Endodermal cell (in vitro differentiated cells): ENCODE results near the gene DTD1. TPM values are rescaled to one million over a fixed set of nuclear protein-coding genes. Genes with fewer than 3 reads are reported as not detected.

ENCODE experiments used
- DNase-seq: peaks from one replicate; pipeline ENCODE4 v3.0.0-alpha.2; 2017
- H3K27ac ChIP-seq: 2 replicates; pipeline ENCODE4 v1.5.1; 2013; ENCODE audit warnings: mild to moderate bottlenecking, low read depth, low read length, moderate library complexity
- H3K27me3 ChIP-seq: 2 replicates; pipeline ENCODE4 v1.6.1; 2013; ENCODE audit warnings: mild to moderate bottlenecking, low read length, moderate library complexity; ENCODE audit not compliant: insufficient read depth, control insufficient read depth, poor library complexity, severe bottlenecking
- H3K36me3 ChIP-seq: 2 replicates; pipeline ENCODE4 v1.7.0; 2013; ENCODE audit warnings: mild to moderate bottlenecking, low read length, moderate library complexity; ENCODE audit not compliant: control insufficient read depth, insufficient read depth
- H3K4me1 ChIP-seq: one replicate; pipeline ENCODE4 v1.7.0; 2013; ENCODE audit warnings: low read length; ENCODE audit not compliant: control insufficient read depth, insufficient read depth
- H3K4me3 ChIP-seq: 2 replicates; pipeline ENCODE4 v1.5.1; 2013; ENCODE audit warnings: mild to moderate bottlenecking, low read length, moderate library complexity
- H3K9ac ChIP-seq: 2 replicates; pipeline ENCODE4 v1.6.1; 2013; ENCODE audit warnings: mild to moderate bottlenecking, low read length, moderate library complexity; ENCODE audit not compliant: poor library complexity, severe bottlenecking; ENCODE audit errors: extremely low read depth
- H3K9me3 ChIP-seq: 2 replicates; pipeline ENCODE4 v1.6.1; 2013; ENCODE audit warnings: mild to moderate bottlenecking, low read length, moderate library complexity; ENCODE audit not compliant: control insufficient read depth
- H3K27ac Mint-ChIP-seq: 2 replicates; pipeline ENCODE4 v1.8.0; 2020; ENCODE audit warnings: mixed read lengths
- H3K27me3 Mint-ChIP-seq: 2 replicates; pipeline ENCODE4 v1.8.0; 2021; ENCODE audit warnings: mild to moderate bottlenecking, mixed read lengths; ENCODE audit not compliant: insufficient read depth
- H3K36me3 Mint-ChIP-seq: 2 replicates; pipeline ENCODE4 v1.8.0; 2020; ENCODE audit warnings: low read depth, mixed read lengths
- H3K4me1 Mint-ChIP-seq: 2 replicates; pipeline ENCODE4 v1.8.0; 2020; ENCODE audit warnings: mixed read lengths
- H3K4me3 Mint-ChIP-seq: 2 replicates; pipeline ENCODE4 v1.8.0; 2020; ENCODE audit warnings: mild to moderate bottlenecking, moderate library complexity, mixed read lengths
- H3K9me3 Mint-ChIP-seq: 2 replicates; pipeline ENCODE4 v1.8.0; 2020; ENCODE audit warnings: mild to moderate bottlenecking, mixed read lengths
- CTCF ChIP-seq: fragments of 200-600 bp; sonication (generic); conservative IDR thresholded peaks from 2 replicates; pipeline ENCODE4 v1.5.0; 2021; ENCODE audit warnings: antibody characterized with exemption, mild to moderate bottlenecking
- WGBS, 2 experiments: methylation state at CpG; one replicate each; pipeline versions ENCODE4 v1.1.5 to v1.1.7; 2013; ENCODE audit warnings: missing lambda C conversion rate in 2 of 2, mixed read lengths in 1 of 2; ENCODE audit not compliant: insufficient coverage in 1 of 2, insufficient read length in 1 of 2; 5-methylcytosine and 5-hydroxymethylcytosine counted together
- total RNA-seq, 2 donors: library from RNA; stranded (reverse); fragmentation: NEBNext Ultra II Directional in 1 of 2; extraction: Animal tissue kit (Norgen Biotek cat#: 25700) in 1 of 2; gene quantifications; 2 replicates in 1 of 2; 3 replicates in 1 of 2; pipeline ENCODE4 v1.2.1, GENCODE V29; 2021

Gene DTD1
- total RNA-seq, 2 donors from 2014 or later = 34.2 to 44.0 TPM

GRCh38 chr20:18578581-18578980 is 9.3 kb upstream of the DTD1 start:
- no peak overlapping the region for H3K4me3 ChIP-seq
- no peaks in the 10 kb centered on the region for H3K9me3 ChIP-seq
- Mint-ChIP-seq H3K9me3 (no peaks in the 10 kb centered on the region), H3K27me3 (no peaks in the 10 kb centered on the region), H3K27ac (no peak overlapping the region), H3K4me3 (no peak overlapping the region), H3K4me1 (no peaks in the 10 kb centered on the region), H3K36me3 (no peaks in the 10 kb centered on the region)
- H3K36me3 ChIP-seq = no peaks in the 10 kb centered on the region
- no peak overlapping the region for H3K27ac ChIP-seq
- no peak for TF ChIP-seq CTCF
- no peak overlapping the region for H3K9ac ChIP-seq
- WGBS, 2 experiments = 90 to 97% methylated on average over 6 of the region's 6 CpGs
- DNase-seq = no peak
- H3K4me1 ChIP-seq = no peaks in the 10 kb centered on the region
- no peaks in the 10 kb centered on the region for H3K27me3 ChIP-seq

GRCh38 chr20:18580012-18580411 is 7.8 kb upstream of the DTD1 start:
- H3K9ac ChIP-seq = no peak overlapping the region
- 91 to 93% methylated on average over 4 of the region's 4 CpGs for WGBS, 2 experiments
- Mint-ChIP-seq H3K4me3 (no peak overlapping the region), H3K9me3 (no peaks in the 10 kb centered on the region), H3K4me1 (no peaks in the 10 kb centered on the region), H3K27ac (no peak overlapping the region), H3K27me3 (no peaks in the 10 kb centered on the region), H3K36me3 (no peaks in the 10 kb centered on the region)
- TF ChIP-seq CTCF = no peak
- H3K36me3 ChIP-seq = no peaks in the 10 kb centered on the region
- H3K27ac ChIP-seq = no peak overlapping the region
- no peaks in the 10 kb centered on the region for H3K9me3 ChIP-seq
- no peak for DNase-seq
- no peaks in the 10 kb centered on the region for H3K4me1 ChIP-seq
- no peaks in the 10 kb centered on the region for H3K27me3 ChIP-seq
- H3K4me3 ChIP-seq = no peak overlapping the region

- H3K4me1 Mint-ChIP-seq = peaks cover 8% of the 10 kb centered on the region
- TF ChIP-seq CTCF = no peak
- peak; percentile 80 for DNase-seq
- H3K36me3 Mint-ChIP-seq = no peaks in the 10 kb centered on the region
- Histone ChIP-seq H3K9me3 (no peaks in the 10 kb centered on the region), H3K4me3 (no peak overlapping the region), H3K4me1 (no peaks in the 10 kb centered on the region), H3K9ac (no peak overlapping the region), H3K27me3 (no peaks in the 10 kb centered on the region), H3K36me3 (no peaks in the 10 kb centered on the region), H3K27ac (no peak overlapping the region)
- H3K9me3 Mint-ChIP-seq = no peaks in the 10 kb centered on the region
- H3K4me3 Mint-ChIP-seq = no peak overlapping the region
- 92 to 97% methylated on average over 2 of the region's 2 CpGs for WGBS, 2 experiments
- H3K27ac Mint-ChIP-seq = no peak overlapping the region
- H3K27me3 Mint-ChIP-seq = no peaks in the 10 kb centered on the region
These were observed 2.7 kb upstream of the DTD1 start for GRCh38 chr20:18585134-18585533.
